Brain microvascular endothelial cell (primary cell): ENCODE results near the gene APBA1.
A peak's percentile ranks its signal among the peaks of the same experiment; 100 is the strongest.

Experiments
- DNase-seq: peaks from one replicate; pipeline ENCODE4 v3.0.0-alpha.2; 2020
- H3K27ac ChIP-seq: fragments of 250-450 bp; sonication (Bioruptor Pico); 2 replicates; pipeline ENCODE4 v1.5.1; 2020; ENCODE audit warnings: mild to moderate bottlenecking, moderate library complexity
- H3K27me3 ChIP-seq: fragments of 250-450 bp; sonication (Bioruptor Pico); replicated peaks from 2 replicates; pipeline ENCODE4 v1.5.1; 2020; ENCODE audit warnings: mild to moderate bottlenecking
- H3K36me3 ChIP-seq: fragments of 250-450 bp; sonication (Bioruptor Pico); replicated peaks from 2 replicates; pipeline ENCODE4 v1.5.1; 2020; ENCODE audit warnings: mild to moderate bottlenecking
- H3K4me3 ChIP-seq: 2 replicates; pipeline ENCODE4 v1.5.1; 2011; ENCODE audit warnings: low read depth, mild to moderate bottlenecking, control low read depth, low read length, moderate library complexity
- in situ Hi-C: cut with HindIII; loops from 2 replicates; pipeline ENCODE4 v1.10.0; 2017; ENCODE audit warnings: low sequenced_read_pairs, low pct_ligation_motif_present
- TF ChIP-seq, protein P1 (sequence below): IDR thresholded peaks from 2 replicates; pipeline ENCODE4 v1.5.1; 2011; ENCODE audit warnings: low read depth, mild to moderate bottlenecking, moderate library complexity, low read length, control low read depth, inconsistent platforms; ENCODE audit errors: missing control alignments

APBA1 gene

DNA sequence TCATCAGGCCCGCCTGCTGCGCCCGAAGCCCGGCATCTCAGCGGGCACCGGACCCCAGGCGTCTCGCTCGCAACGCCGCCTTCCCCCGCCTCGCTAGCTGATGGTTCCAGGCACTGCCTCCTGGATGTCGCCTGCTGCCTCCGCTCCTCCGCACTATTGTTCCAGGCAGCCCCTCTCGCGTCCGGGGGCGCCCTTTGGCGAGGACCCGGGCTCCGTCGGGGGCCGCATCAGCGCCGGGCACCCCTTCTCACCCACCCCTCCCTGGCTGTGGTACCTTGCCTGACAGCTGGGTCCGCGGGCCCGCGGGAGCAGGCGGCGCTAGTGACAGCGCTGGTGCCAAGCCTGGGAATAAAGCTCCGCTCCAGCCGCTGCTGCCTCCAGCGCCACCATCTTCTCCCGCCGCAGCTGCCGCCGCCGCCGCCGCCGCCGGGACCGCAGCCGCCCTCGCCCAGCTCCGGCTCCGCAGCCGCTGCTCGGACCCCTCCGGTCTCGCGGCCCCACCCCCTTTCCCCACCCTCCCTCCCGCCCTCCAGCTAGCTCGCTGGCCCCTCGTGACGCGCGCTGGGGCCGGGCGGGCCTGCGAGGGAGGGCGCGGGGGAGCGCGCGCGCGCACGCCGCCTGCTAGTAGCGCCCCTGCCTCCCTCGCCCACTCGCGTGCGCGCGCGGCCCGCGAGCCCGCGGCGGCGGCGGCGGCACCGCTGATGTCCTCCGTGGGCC lies at the start of gene APBA1:
TSS of gene APBA1 (minus strand) at position 493 of the 717 bp plus-strand sequence.
- TF ChIP-seq, protein P1, sequence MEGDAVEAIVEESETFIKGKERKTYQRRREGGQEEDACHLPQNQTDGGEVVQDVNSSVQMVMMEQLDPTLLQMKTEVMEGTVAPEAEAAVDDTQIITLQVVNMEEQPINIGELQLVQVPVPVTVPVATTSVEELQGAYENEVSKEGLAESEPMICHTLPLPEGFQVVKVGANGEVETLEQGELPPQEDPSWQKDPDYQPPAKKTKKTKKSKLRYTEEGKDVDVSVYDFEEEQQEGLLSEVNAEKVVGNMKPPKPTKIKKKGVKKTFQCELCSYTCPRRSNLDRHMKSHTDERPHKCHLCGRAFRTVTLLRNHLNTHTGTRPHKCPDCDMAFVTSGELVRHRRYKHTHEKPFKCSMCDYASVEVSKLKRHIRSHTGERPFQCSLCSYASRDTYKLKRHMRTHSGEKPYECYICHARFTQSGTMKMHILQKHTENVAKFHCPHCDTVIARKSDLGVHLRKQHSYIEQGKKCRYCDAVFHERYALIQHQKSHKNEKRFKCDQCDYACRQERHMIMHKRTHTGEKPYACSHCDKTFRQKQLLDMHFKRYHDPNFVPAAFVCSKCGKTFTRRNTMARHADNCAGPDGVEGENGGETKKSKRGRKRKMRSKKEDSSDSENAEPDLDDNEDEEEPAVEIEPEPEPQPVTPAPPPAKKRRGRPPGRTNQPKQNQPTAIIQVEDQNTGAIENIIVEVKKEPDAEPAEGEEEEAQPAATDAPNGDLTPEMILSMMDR: no peak
- Histone ChIP-seq H3K27me3 (no peaks in the 10 kb centered on the region), H3K36me3 (no peaks in the 10 kb centered on the region), H3K4me3 (peak within 1 kb of the TSS; percentile 74), H3K27ac (no peak within 1 kb of the TSS)
- peak; percentile 10 for DNase-seq
- in situ Hi-C loops: no loop called here

DNA sequence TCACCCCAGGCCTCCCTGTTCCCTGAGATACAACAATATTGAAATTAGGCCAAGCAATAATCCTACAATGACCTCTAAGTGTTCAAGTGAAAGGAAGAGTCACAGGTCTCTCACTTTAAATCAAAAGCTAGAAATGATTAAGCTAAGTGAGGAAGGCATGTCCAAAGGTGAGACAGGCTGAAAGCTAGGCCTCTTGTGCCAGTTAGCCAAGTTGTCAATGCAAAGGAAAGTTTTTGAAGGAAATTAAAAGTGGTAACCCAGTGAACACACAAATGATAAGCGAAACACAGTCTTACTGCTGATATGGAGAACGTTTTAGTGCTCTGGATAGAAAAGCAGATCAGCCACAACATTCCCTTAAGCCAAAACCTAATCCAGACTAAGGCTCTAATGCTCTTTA lies 47.8 kb upstream of the APBA1 start:
- in situ Hi-C loops: no loop called here
- Histone ChIP-seq H3K36me3 (peaks cover 8% of the 10 kb centered on the region), H3K27me3 (no peaks in the 10 kb centered on the region), H3K27ac (no peak overlapping the region), H3K4me3 (no peak overlapping the region)
- no peak for DNase-seq
- TF ChIP-seq, protein P1: no peak

DNA sequence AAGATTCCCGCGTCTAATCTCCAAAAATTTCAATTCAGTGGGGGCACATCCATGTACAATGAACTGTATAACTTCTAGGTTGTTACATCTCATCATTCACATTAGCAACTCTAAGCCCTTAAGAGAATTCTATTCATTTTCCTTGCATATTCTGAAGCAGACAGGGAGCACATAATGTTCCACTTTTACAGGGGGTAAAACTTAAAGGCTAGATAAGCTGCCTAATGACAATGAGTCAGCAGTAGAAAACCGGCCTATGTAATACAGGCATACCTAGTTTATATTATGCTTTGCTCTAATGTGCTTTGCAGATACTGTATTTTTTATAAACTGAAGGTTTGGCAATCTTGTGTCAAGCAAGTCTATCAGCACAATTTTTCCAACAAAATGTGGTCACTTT lies 47.2 kb upstream of the APBA1 start:
- TF ChIP-seq, protein P1: no peak
- peak; percentile 13 for DNase-seq
- Histone ChIP-seq H3K4me3 (no peak overlapping the region), H3K36me3 (peaks cover 8% of the 10 kb centered on the region), H3K27ac (no peak overlapping the region), H3K27me3 (no peaks in the 10 kb centered on the region)
- in situ Hi-C loops: no loop called here

DNA sequence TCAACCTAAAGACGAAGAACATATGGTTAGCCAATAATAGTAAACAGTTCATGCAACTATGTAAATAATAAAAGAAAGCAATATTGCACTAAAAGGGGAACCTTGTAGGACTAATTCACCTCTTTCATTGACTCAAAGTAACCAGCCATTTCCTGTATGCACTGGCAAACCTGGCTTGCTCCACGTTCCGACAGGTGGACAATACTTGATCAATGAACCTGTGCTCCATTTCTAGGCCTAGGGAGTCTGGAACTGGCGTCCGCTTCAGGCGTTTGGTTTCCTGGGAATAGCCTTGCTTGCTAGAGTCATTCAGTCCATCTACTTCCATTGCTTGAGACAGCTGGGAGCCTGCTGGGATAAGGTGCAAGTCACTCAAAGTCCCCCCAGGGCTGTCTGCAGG lies 46.0 kb upstream of the APBA1 start:
- no peak for DNase-seq
- H3K27ac ChIP-seq: no peak overlapping the region
- no peak overlapping the region for H3K4me3 ChIP-seq
- no peaks in the 10 kb centered on the region for H3K27me3 ChIP-seq
- peaks cover 6% of the 10 kb centered on the region for H3K36me3 ChIP-seq
- TF ChIP-seq, protein P1: no peak
- in situ Hi-C loops: no loop called here

DNA sequence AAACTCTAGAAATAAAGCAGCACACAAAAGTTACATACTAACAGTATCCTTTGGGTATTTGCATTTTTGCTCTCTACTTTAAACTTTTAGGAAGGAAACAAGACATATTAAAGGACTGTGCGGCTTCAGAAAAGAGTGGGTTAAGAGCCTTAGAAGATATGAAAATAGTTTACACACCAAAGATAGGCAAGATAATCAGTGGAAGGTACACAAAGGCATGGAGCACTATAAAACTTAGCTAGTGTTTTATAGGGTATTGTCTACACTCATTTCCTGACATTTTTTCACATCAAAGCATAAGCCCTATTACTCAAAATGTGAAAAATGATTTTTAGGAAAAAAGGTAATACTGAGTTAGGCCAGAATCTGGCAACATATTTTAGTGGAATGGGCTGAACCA lies 43.7 kb upstream of the APBA1 start:
- H3K27me3 ChIP-seq: no peaks in the 10 kb centered on the region
- no peak overlapping the region for H3K27ac ChIP-seq
- DNase-seq: no peak
- TF ChIP-seq, protein P1: no peak
- H3K4me3 ChIP-seq: no peak overlapping the region
- in situ Hi-C loops: no loop called here
- peaks cover 4% of the 10 kb centered on the region for H3K36me3 ChIP-seq

DNA sequence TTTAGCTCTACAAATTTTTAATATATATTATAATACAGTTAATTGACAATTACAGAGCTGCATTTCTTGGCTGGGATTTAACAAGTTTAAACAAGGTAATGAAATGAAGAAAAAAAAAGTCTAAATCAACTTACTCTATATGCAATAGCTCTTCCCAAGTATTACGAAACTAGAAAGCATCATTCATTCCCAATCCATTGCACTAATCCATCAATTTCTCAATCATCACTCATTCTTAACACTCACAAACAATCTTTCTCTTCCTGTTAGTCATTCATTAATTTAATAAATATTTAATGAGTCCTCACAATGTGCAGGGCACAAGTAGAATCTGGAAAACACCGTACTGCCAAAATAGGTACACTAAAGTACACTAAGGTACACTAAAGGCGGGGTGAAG lies 42.9 kb upstream of the APBA1 start:
- Histone ChIP-seq H3K36me3 (peaks cover 4% of the 10 kb centered on the region), H3K27ac (no peak overlapping the region), H3K27me3 (no peaks in the 10 kb centered on the region), H3K4me3 (no peak overlapping the region)
- no peak for DNase-seq
- in situ Hi-C loops: no loop called here
- TF ChIP-seq, protein P1: no peak
